Measurements from ENCODE around the gene NOP10.

Gene NOP10

GRCh38 chr15:34370643-34371042 lies 27.7 kb upstream of the NOP10 start:
- TF ChIP-seq FOXP2 (optimal IDR thresholded peaks at IDR 0.05; ENCODE audit: borderline replicate concordance, extremely low read depth, extremely low read length, insufficient read depth) (no peak), TAF1 (IDR thresholded peaks at IDR 0.05; ENCODE audit: borderline replicate concordance, insufficient read depth, low read length) (no peak), SIN3A (IDR thresholded peaks at IDR 0.05; ENCODE audit: borderline replicate concordance, insufficient read depth, low read length) (no peak), POLR2AphosphoS5 (IDR thresholded peaks at IDR 0.05; ENCODE audit: low read depth, low read length) (no peak), REST (IDR thresholded peaks at IDR 0.05; ENCODE audit: insufficient read depth in 1 of 2, low read depth in 2 of 2, low read length in 2 of 2) (no peak)

DNA sequence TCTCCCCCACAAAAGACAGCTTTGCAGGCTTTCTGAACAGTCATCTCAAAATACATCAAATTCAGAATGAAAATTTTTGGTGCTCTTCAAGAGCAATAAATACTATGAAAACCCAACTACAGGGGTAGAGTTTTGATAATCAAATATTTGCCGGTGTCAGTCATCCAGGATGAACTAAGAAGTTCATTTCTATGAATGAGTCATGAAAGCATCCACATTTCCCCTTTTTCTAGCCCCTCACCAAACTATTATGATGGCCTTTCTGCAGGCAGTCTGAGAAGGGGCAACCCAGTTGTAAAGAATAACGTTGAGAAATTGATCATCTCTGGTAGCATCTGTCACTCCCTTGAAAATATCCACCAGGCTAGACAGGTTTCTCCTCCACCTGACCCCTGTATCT lies 27.2 kb upstream of the NOP10 start:
- TF ChIP-seq REST (IDR thresholded peaks at IDR 0.05; ENCODE audit: insufficient read depth in 1 of 2, low read depth in 2 of 2, low read length in 2 of 2) (no peak), SIN3A (IDR thresholded peaks at IDR 0.05; ENCODE audit: borderline replicate concordance, insufficient read depth, low read length) (no peak), TAF1 (IDR thresholded peaks at IDR 0.05; ENCODE audit: borderline replicate concordance, insufficient read depth, low read length) (no peak), POLR2AphosphoS5 (IDR thresholded peaks at IDR 0.05; ENCODE audit: low read depth, low read length) (no peak), FOXP2 (optimal IDR thresholded peaks at IDR 0.05; ENCODE audit: borderline replicate concordance, extremely low read depth, extremely low read length, insufficient read depth) (no peak)

GRCh38 chr15:34367101-34368081 lies 24.5 kb upstream of the NOP10 start, which contains the start of gene LPCAT4:
Gene LPCAT4 (minus strand): TSS chr15:34367196. CDS start chr15:34367100, 96 bp downstream.
- TF ChIP-seq SIN3A (IDR thresholded peaks at IDR 0.05; ENCODE audit: borderline replicate concordance, insufficient read depth, low read length) (no peak), REST (IDR thresholded peaks at IDR 0.05; ENCODE audit: insufficient read depth in 1 of 2, low read depth in 2 of 2, low read length in 2 of 2) (no peak), FOXP2 (optimal IDR thresholded peaks at IDR 0.05; ENCODE audit: borderline replicate concordance, extremely low read depth, extremely low read length, insufficient read depth) (peak; percentile 78), POLR2AphosphoS5 (IDR thresholded peaks at IDR 0.05; ENCODE audit: low read depth, low read length) (peak; percentile 74), TAF1 (IDR thresholded peaks at IDR 0.05; ENCODE audit: borderline replicate concordance, insufficient read depth, low read length) (peak; percentile 37; the same call in 1 of the 2 replicates)

DNA sequence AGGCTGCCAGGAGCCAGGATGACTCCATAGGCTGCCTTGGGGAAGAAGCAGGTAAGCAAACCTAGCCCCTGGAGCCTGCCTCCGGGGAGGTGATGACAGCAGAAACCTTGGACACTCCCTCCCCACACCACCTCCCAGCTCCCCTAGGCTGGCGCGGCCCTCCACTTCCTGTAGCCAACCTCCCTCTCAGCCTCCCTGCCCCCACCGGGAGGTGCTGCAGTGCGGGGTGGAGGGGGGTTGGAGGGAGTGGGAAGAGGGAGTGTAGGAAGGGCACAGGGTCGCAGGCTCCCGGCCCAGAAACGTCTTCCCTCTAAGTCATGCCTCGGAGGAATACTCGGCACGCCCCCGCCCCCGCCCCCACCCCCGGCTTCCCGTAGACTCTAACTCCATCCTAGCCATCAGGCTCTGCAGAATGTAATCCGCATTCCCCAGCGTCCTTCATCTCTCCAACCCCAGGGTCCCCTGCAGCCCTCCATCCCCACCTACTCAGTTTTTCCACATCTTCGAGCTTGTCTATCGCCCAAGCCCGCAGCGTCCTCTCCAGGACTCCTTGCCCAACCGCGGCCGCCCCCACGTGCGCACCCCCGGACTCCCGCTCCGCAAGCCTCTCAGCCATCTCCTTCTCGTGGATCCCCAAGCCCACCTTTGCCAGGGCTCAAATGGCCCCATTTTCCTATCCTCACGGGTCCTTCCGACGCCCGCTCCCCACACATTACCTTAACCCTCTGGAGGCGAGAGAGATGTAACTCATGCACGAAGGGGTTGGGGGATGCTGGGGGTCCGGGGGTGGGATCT lies 23.5 kb upstream of the NOP10 start:
- TF ChIP-seq FOXP2 (optimal IDR thresholded peaks at IDR 0.05; ENCODE audit: borderline replicate concordance, extremely low read depth, extremely low read length, insufficient read depth) (peak; percentile 31), TAF1 (IDR thresholded peaks at IDR 0.05; ENCODE audit: borderline replicate concordance, insufficient read depth, low read length) (no peak), POLR2AphosphoS5 (IDR thresholded peaks at IDR 0.05; ENCODE audit: low read depth, low read length) (peak; percentile 51), SIN3A (IDR thresholded peaks at IDR 0.05; ENCODE audit: borderline replicate concordance, insufficient read depth, low read length) (peak; percentile 82; the same call in 1 of the 2 replicates), REST (IDR thresholded peaks at IDR 0.05; ENCODE audit: insufficient read depth in 1 of 2, low read depth in 2 of 2, low read length in 2 of 2) (no peak)
